Stimulated activated CD8-positive, alpha-beta memory T cell treated with anti-CD3 and anti-CD28 coated beads, Interleukin-4, amount 100 ng/mL, for 1 hour (primary cell): ENCODE results near the gene SFRP4.

Experiments
- DNase-seq, 2 donors: peaks; one replicate each; pipeline ENCODE4 v3.0.0-alpha.2; 2020; ENCODE audit warnings: low read depth in 2 of 2, low spot score in 1 of 2

SFRP4 gene

GRCh38 chr7:37925620-37926019 lies 9.0 kb upstream of the SFRP4 start:
- DNase-seq, result no peak

GRCh38 chr7:37924491-37925041 lies 7.9 kb upstream of the SFRP4 start:
- DNase-seq, result no peak

GRCh38 chr7:37923996-37924395 lies 7.4 kb upstream of the SFRP4 start:
- no peak for DNase-seq

- DNase-seq, result no peak
Measured at GRCh38 chr7:37921876-37922275, 5.3 kb upstream of the SFRP4 start.

GRCh38 chr7:37920849-37921805 lies 4.5 kb upstream of the SFRP4 start:
- DNase-seq, result no peak

- no peak for DNase-seq
Measured at GRCh38 chr7:37920305-37920848, 3.8 kb upstream of the SFRP4 start, which contains the start of gene EPDR1. EPDR1 (plus strand) TSS chr7:37920640; CDS start chr7:37920940, 300 bp downstream.

GRCh38 chr7:37918526-37918925 lies 1.9 kb upstream of the SFRP4 start:
- no peak for DNase-seq

GRCh38 chr7:37916017-37916672 lies 472 bp downstream of the SFRP4 start:
- DNase-seq, result no peak

GRCh38 chr7:37915438-37915837 lies 1.2 kb downstream of the SFRP4 start:
- DNase-seq, result no peak

- no peak for DNase-seq
Measured at GRCh38 chr7:37912756-37913155, 3.9 kb downstream of the SFRP4 start.

- no peak for DNase-seq
Measured at GRCh38 chr7:37908221-37908788, 8.3 kb downstream of the SFRP4 start.

- no peak for DNase-seq
Measured at GRCh38 chr7:37901890-37902524, 14.6 kb downstream of the SFRP4 start.

- no peak for DNase-seq
Measured at GRCh38 chr7:37901236-37901827, 15.3 kb downstream of the SFRP4 start.

- DNase-seq, result no peak
Measured at GRCh38 chr7:37899712-37900247, 16.8 kb downstream of the SFRP4 start.

- no peak for DNase-seq
Measured at GRCh38 chr7:37894671-37895070, 21.9 kb downstream of the SFRP4 start.

GRCh38 chr7:37893359-37893758 lies 23.3 kb downstream of the SFRP4 start:
- DNase-seq, result no peak

- no peak for DNase-seq
Measured at GRCh38 chr7:37882086-37882485, 34.5 kb downstream of the SFRP4 start.
